EH (cell line): Measurements from ENCODE around the gene MCM3AP.

Experiments used
- DNase-seq: peaks from one replicate; pipeline ENCODE4 v3.0.0-alpha.2; 2015; ENCODE audit warnings: low read depth

Gene MCM3AP

GRCh38 chr21:46285206-46285661 lies at the start of gene MCM3AP:
TSS of gene MCM3AP (minus strand) at chr21:46285611. CDS start at chr21:46285286, 325 bp downstream.
- DNase-seq = no peak

- no peak for DNase-seq
Measured at GRCh38 chr21:46334351-46335140, 49.1 kb upstream of the MCM3AP start.

GRCh38 chr21:46329796-46330195 lies 44.4 kb upstream of the MCM3AP start:
- DNase-seq = peak; percentile 16

GRCh38 chr21:46328151-46328550 lies 42.7 kb upstream of the MCM3AP start:
- DNase-seq = no peak

- no peak for DNase-seq
Measured at GRCh38 chr21:46327711-46328110, 42.3 kb upstream of the MCM3AP start.

- no peak for DNase-seq
Measured at GRCh38 chr21:46326110-46326703, 40.8 kb upstream of the MCM3AP start.

GRCh38 chr21:46325073-46325912 lies 39.9 kb upstream of the MCM3AP start:
- DNase-seq = peak; percentile 61

- DNase-seq = peak; percentile 84
Measured at GRCh38 chr21:46324390-46325072, 39.1 kb upstream of the MCM3AP start.

GRCh38 chr21:46323710-46324389 lies 38.4 kb upstream of the MCM3AP start, which contains the start of the genes C21orf58 and PCNT:
TSS of gene C21orf58 (minus strand) at chr21:46323870. CDS start at chr21:46322738, 1,132 bp downstream.
TSS of gene PCNT (plus strand) at chr21:46324156. CDS start at chr21:46324229, 73 bp downstream.
- DNase-seq = peak; percentile 98

GRCh38 chr21:46323227-46323709 lies 37.9 kb upstream of the MCM3AP start:
- peak; percentile 11 for DNase-seq

- peak; percentile 70 for DNase-seq
Measured at GRCh38 chr21:46322351-46323226, 37.2 kb upstream of the MCM3AP start.

GRCh38 chr21:46320331-46320801 lies 35.0 kb upstream of the MCM3AP start:
- no peak for DNase-seq

- DNase-seq = no peak
Measured at GRCh38 chr21:46319186-46319585, 33.8 kb upstream of the MCM3AP start.

GRCh38 chr21:46318464-46318845 lies 33.0 kb upstream of the MCM3AP start:
- DNase-seq = no peak

- no peak for DNase-seq
Measured at GRCh38 chr21:46317710-46318463, 32.5 kb upstream of the MCM3AP start.

- DNase-seq = no peak
Measured at GRCh38 chr21:46316708-46317324, 31.4 kb upstream of the MCM3AP start.

GRCh38 chr21:46314441-46315020 lies 29.1 kb upstream of the MCM3AP start:
- DNase-seq = no peak

- no peak for DNase-seq
Measured at GRCh38 chr21:46312949-46313348, 27.5 kb upstream of the MCM3AP start.
